GM13976 (cell line): ENCODE measurements around the gene HSPA12A.

Experiments used
- DNase-seq: peaks from one replicate; pipeline ENCODE4 v3.0.0; 2012; ENCODE audit warnings: low spot score
- in situ Hi-C: fragments of 300-500 bp; cut with MboI; formaldehyde crosslinking; loops from one replicate; pipeline ENCODE4 v1.12.0; 2022; ENCODE audit warnings: low sequenced_read_pairs, mixed read lengths, inconsistent platforms; ENCODE audit not compliant: unreplicated experiment
- TF ChIP-seq, protein P1 (sequence below): IDR thresholded peaks from 2 replicates; pipeline ENCODE4 v1.5.1; 2012; ENCODE audit warnings: borderline replicate concordance, mild to moderate bottlenecking; ENCODE audit not compliant: insufficient read depth; ENCODE audit errors: extremely low read depth, missing control alignments, control extremely low read depth

The HSPA12A gene

DNA sequence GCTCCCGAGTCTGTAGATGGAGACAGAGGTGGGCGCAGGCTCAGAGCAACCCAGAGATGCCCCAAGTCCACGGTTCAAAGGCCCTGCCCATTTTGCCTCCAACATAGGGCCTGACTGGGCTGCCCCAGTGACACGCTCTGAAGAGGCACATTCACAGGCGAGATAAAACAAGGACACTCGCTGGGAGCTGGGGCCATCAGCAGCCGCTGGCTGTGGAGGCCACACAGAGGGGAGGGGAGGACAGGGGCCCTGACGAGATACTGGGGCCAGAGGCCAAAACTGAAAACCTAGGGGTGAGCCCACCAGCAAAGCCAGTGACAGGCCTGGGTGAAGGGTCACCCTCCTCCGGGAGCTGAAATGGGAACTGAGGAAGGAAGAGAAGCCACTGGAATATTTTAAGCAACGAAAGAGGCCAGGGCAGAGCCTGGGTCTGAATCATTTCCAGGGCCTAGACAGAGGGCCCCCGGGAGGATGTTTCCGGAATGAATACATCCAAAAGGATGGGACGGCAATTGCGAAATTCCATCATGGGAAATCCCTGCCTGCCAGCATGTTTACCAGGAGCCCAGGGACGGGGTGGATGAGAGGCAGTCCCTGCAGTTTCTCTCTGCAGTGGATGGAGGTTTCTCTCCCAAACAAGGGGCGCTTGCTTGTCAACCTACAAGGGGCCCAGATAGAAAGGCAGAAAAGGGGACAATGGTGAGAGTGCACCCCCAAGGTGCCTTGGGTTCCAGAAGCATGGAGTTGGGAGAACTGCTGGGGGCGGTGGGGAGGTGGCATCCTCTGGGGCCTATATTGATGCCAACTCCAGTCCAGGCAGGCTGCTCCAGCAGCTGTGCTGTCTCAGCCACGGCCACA lies 29.0 kb upstream of the HSPA12A start:
- in situ Hi-C loops = no loop called here
- DNase-seq = no peak
- TF ChIP-seq, protein P1, sequence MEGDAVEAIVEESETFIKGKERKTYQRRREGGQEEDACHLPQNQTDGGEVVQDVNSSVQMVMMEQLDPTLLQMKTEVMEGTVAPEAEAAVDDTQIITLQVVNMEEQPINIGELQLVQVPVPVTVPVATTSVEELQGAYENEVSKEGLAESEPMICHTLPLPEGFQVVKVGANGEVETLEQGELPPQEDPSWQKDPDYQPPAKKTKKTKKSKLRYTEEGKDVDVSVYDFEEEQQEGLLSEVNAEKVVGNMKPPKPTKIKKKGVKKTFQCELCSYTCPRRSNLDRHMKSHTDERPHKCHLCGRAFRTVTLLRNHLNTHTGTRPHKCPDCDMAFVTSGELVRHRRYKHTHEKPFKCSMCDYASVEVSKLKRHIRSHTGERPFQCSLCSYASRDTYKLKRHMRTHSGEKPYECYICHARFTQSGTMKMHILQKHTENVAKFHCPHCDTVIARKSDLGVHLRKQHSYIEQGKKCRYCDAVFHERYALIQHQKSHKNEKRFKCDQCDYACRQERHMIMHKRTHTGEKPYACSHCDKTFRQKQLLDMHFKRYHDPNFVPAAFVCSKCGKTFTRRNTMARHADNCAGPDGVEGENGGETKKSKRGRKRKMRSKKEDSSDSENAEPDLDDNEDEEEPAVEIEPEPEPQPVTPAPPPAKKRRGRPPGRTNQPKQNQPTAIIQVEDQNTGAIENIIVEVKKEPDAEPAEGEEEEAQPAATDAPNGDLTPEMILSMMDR = no peak

DNA sequence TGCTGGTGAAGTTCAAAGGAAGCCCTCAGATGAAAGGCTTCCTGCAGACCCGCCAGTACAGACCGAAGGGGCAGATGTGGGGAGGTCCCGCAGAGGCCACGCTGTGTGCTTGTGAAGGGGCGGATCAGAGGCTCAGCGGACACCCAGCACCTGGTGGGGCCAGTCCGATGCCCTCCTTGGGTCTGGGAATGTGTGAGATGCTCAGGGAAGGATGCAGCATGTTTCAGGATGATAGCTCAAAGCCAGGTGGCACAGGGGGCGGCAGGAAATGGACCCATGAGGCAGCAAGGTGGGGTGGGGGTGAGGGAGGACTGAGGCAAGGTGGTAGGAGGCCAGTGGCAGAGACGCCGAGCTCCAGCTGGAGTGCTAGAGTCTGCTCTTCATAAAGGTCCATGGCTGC lies 27.9 kb upstream of the HSPA12A start:
- TF ChIP-seq, protein P1 = no peak
- in situ Hi-C loops = no loop called here
- DNase-seq = no peak

DNA sequence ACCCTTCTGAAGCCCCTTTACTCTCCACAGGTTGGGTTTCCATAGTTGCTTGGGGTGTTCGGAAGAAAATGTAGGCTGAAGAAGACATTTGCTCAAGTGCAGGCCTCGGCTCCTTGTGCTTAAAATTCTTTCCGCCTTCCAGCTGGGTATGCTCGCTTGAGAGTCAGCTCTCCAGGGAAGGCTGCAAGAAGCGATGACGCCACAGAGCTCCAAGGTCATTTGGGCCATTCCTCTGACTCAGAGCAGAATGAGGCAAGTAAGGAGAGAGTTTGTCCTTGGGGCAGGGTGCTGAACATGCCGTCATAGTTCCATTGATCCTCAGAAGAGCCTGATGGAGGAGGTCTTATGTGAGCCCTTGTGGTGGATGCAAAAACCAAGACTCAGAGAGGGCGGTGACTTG lies 27.4 kb upstream of the HSPA12A start:
- TF ChIP-seq, protein P1 = no peak
- in situ Hi-C loops = no loop called here
- DNase-seq = no peak

DNA sequence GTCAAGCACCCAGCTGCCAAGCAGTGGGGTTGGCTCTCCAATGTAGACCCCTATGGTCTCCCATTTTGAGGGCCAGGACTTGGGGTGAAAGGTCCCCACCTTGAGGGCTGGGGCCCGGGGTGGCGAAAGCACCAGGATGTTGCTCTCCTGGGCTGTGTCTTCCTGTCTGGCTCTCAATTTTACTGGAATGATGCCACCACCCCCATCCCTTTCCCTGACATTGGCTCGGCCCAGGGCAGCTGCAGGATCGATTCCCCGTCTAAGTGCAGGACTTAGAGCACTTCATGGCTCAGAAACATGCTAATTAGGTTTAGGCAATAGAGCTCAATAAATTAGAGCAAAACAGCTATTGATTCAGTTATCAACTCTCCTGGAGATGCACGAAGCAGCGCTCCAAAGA lies 27.0 kb upstream of the HSPA12A start:
- TF ChIP-seq, protein P1 = no peak
- DNase-seq = no peak
- in situ Hi-C loops = no loop called here

DNA sequence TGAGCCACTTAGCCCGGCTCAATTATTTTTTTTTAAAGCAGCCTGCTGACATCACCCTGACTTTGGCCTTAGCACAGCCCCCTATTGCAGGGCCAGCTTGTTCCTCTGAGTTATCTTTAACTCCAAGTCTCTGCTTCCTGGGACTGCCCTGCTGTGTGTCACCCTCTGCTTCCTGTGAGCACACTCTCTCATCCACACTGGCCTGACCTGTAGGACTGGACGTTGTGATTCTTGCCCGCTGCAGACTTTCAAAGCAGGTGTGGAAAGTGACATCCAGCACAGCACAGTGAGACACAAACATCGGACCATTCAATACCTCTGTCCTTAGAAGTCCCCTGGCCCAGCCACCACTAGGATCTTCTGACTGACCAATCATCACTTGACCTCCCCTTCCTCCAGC lies 26.4 kb upstream of the HSPA12A start:
- in situ Hi-C loops = no loop called here
- TF ChIP-seq, protein P1 = no peak
- no peak for DNase-seq

DNA sequence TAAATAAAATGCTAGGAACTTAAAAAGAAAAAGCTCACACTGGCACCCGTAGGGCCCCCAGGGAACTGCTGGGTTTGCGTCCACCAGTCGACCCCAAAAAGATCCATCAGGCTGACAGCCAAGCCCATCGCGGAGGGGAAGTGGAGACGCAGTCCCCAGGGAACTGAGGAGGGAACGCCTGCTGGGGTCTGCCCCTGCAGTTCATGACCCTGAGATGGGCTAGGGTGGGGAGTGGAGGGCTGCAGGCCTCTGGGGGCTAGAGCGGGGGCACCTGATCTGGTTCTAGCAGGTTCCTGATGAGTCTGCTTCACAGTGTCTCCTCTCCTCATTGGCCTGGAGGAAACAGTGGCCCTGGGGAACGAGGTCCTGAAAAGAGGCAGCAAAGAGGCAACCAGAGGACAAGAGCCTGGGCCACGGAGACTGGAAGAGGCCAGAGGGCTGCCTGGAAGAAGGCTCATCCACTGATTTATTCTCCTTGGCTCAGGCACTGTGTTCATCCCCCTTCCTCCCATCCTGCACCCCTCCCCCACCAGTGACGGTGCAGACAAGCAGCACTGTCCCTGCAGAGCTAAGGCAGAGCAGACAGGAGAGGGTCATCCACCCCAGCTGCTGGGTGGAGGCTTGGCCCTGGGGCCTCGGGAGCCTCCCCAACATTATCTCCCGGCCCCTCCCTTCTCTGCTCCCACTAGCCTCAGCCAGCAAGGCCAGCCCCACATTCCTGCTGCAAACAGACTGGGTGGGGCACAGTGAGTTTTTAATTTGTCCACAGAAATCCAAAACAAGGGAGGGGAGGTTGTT lies 24.7 kb upstream of the HSPA12A start:
- no peak for DNase-seq
- in situ Hi-C loops = no loop called here
- TF ChIP-seq, protein P1 = no peak
